ENCODE results near the gene GOLM1. TPM values are rescaled to one million over a fixed set of nuclear protein-coding genes. Genes with fewer than 3 reads are reported as not detected.

Gene GOLM1
- total RNA-seq, 2 donors from 2014 or later: 1.2 to 2.7 TPM

DNA sequence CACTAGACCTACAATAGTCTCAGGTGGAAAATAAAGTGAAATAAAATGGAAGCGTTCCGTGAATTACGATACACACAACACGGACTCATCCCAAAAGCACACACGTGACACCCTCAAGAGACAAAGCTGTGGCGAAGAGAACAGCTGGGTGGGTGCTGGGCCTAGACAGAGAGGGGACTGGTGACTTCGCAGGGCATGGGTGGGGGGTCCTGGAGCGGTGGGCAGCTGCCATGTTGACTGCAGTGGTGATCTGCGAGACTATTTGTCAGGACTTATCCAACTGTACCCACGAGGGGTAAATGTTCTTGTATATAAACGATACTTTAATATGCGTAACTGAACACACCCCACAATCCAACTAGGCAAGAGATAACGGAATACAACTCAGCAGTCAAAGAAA, 52.0 kb downstream of the GOLM1 start:
- Mint-ChIP-seq H3K27me3 (ENCODE audit: low read depth) (no peaks in the 10 kb centered on the region), H3K4me3 (no peak overlapping the region), H3K4me1 (ENCODE audit: low read depth) (no peaks in the 10 kb centered on the region), H3K27ac (no peak overlapping the region), H3K36me3 (ENCODE audit: insufficient read depth in 2 of 2) (no peaks in the 10 kb centered on the region), H3K9me3 (peaks cover 0 to 2% of the 10 kb centered on the region in 2 donors)
- DNase-seq: no peak
- no peak for ATAC-seq (replicated peaks in 1 of 2)

GRCh38 chr9:86046930-86047341, 52.4 kb downstream of the GOLM1 start:
- Mint-ChIP-seq H3K27me3 (ENCODE audit: low read depth) (no peaks in the 10 kb centered on the region), H3K4me3 (no peak overlapping the region), H3K27ac (no peak overlapping the region), H3K36me3 (ENCODE audit: insufficient read depth in 2 of 2) (no peaks in the 10 kb centered on the region), H3K9me3 (peaks cover 0 to 2% of the 10 kb centered on the region in 2 donors), H3K4me1 (ENCODE audit: low read depth) (no peaks in the 10 kb centered on the region)
- DNase-seq (no peak), ATAC-seq (replicated peaks in 1 of 2) (no peak)

DNA sequence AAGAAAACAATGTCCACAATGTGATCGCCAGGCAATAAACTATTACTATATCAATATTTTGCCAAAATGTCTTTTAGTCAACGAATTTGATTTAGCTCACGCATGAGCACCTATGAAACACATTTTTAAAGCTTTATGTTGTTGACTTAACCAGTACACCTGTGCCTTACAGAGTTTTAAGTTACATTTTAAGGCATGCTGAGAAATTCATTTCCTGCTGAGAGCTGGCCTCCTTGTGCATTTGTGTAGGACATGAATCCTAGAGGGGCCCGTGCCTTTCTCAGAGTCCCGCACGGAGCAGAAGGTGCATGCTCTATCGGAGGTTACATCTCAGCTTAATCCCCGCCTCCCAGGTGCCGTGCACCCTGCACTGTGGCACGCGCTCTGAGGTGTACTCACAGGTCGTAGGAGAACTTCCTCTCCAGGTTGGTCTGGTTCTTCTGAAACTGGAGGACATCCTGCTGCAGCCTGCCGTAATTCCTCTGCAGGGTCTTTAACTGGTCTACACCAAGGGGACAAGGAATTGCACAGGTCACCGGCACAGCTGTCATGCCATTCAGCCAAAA, 53.2 kb downstream of the GOLM1 start:
- ATAC-seq (replicated peaks in 1 of 2) (no peak), DNase-seq (no peak)
- no peak overlapping the region for H3K27ac Mint-ChIP-seq
- no peaks in the 10 kb centered on the region for H3K4me1 Mint-ChIP-seq (ENCODE audit: low read depth)
- H3K9me3 Mint-ChIP-seq: peaks cover 0 to 2% of the 10 kb centered on the region in 2 donors
- no peak overlapping the region for H3K4me3 Mint-ChIP-seq
- H3K27me3 Mint-ChIP-seq (ENCODE audit: low read depth): no peaks in the 10 kb centered on the region
- no peaks in the 10 kb centered on the region for H3K36me3 Mint-ChIP-seq (ENCODE audit: insufficient read depth in 2 of 2)

DNA sequence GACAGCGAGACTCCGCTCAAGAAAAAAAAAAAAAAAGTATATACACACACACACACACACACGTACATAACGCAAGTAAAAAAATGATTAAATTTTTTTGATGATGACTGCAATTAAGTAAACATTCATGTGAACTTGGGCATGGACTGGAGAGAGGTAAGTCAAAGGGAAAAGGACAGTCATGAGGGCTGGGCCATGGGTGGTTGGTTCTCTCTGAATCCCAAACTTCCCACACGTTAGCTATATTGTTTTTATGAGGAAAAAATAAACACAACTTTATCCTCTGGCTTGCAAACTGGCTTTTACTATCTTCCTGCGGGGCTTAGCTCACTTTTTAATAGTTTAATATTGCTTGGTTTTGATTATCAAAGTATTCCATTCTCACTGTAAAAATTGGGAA, 53.7 kb downstream of the GOLM1 start:
- no peaks in the 10 kb centered on the region for H3K4me1 Mint-ChIP-seq (ENCODE audit: low read depth)
- no peak for ATAC-seq (replicated peaks in 1 of 2)
- H3K27me3 Mint-ChIP-seq (ENCODE audit: low read depth): no peaks in the 10 kb centered on the region

DNA sequence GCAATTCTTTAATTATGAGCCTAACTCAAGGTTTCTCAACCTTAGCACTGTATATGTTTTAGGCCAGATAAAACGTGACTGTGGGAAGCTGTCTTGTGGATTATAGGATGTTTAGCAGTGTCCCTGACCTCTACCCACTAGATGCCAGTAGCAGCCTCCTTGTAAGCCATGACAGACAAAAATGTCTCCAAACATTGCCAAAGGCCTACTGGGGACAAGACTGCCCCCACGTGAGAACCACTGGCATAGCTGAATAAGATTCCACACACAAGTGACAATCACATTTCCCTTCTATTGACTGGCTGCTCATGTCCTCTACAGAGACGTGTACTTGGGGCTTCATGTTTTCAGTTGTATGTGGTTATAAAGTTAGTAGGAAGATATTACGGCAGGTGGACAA, 55.4 kb downstream of the GOLM1 start:
- ATAC-seq (replicated peaks in 1 of 2): no peak
- no peak overlapping the region for H3K27ac Mint-ChIP-seq
- no peak overlapping the region for H3K4me3 Mint-ChIP-seq
- no peak for DNase-seq
- peaks cover 0 to 2% of the 10 kb centered on the region in 2 donors for H3K9me3 Mint-ChIP-seq
- no peaks in the 10 kb centered on the region for H3K27me3 Mint-ChIP-seq (ENCODE audit: low read depth)
- H3K4me1 Mint-ChIP-seq (ENCODE audit: low read depth): no peaks in the 10 kb centered on the region
- H3K36me3 Mint-ChIP-seq (ENCODE audit: insufficient read depth in 2 of 2): no peaks in the 10 kb centered on the region

More for the DNA sequence above, 53.7 kb downstream of the GOLM1 start:
- DNase-seq: no peak
- Mint-ChIP-seq H3K4me3 (no peak overlapping the region), H3K9me3 (peaks cover 0 to 2% of the 10 kb centered on the region in 2 donors), H3K36me3 (ENCODE audit: insufficient read depth in 2 of 2) (no peaks in the 10 kb centered on the region), H3K27ac (no peak overlapping the region)

DNA sequence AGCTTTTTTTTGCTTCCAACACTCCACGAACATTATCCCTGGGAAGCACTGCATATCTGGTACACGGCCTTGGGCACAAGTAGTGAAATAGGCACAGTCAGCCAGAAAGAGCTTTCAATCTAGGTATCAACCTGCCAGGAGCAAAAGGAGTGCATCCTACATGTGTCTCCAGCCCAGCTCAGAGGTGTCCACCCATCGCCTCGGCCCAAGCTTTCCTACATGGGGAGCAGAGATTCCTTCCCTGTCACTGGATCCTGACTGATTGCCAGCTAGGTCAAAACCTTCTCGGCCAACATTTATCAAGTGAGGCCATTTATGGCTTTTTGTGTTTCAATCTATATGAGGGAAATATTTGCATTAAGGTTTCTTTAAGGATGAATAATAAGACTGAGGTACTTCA, 55.8 kb downstream of the GOLM1 start:
- H3K9me3 Mint-ChIP-seq: peaks cover 0 to 2% of the 10 kb centered on the region in 2 donors
- H3K4me3 Mint-ChIP-seq: no peak overlapping the region
- no peaks in the 10 kb centered on the region for H3K27me3 Mint-ChIP-seq (ENCODE audit: low read depth)
- ATAC-seq (replicated peaks in 1 of 2): no peak
- no peak for DNase-seq
- H3K36me3 Mint-ChIP-seq (ENCODE audit: insufficient read depth in 2 of 2): no peaks in the 10 kb centered on the region
- H3K4me1 Mint-ChIP-seq (ENCODE audit: low read depth): no peaks in the 10 kb centered on the region
- H3K27ac Mint-ChIP-seq: no peak overlapping the region

GRCh38 chr9:86042199-86042978, 57.0 kb downstream of the GOLM1 start:
- no peak overlapping the region for H3K4me3 Mint-ChIP-seq

DNA sequence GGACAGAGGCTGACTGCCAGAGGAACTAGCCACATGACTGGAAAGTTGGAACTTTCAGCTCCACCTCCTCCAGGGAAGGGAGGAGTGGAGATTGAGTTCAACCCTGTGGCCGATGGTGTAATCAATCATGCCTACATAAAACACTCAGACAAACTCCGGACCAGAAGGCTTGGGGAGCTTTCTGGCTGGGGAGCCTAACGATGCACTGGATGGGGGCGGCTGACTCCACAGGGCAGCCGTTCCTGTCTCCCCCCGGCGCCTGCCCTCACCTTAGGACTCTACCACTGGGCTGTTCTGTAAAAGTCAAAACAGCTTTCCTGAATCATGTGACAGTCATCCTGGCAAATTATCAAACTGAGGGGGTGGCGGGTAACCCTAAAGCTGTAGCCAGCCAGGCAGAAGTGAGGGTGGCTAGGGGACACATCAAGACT, 58.0 kb downstream of the GOLM1 start:
- ATAC-seq (replicated peaks in 1 of 2) (no peak), DNase-seq (no peak)
- Mint-ChIP-seq H3K4me1 (ENCODE audit: low read depth) (no peaks in the 10 kb centered on the region), H3K27ac (no peak overlapping the region), H3K27me3 (ENCODE audit: low read depth) (no peaks in the 10 kb centered on the region), H3K36me3 (ENCODE audit: insufficient read depth in 2 of 2) (no peaks in the 10 kb centered on the region), H3K4me3 (no peak overlapping the region), H3K9me3 (no peaks in the 10 kb centered on the region)

More at GRCh38 chr9:86042199-86042978, 57.0 kb downstream of the GOLM1 start:
- DNase-seq: no peak
- no peak overlapping the region for H3K27ac Mint-ChIP-seq
- no peaks in the 10 kb centered on the region for H3K36me3 Mint-ChIP-seq (ENCODE audit: insufficient read depth in 2 of 2)
- no peaks in the 10 kb centered on the region for H3K9me3 Mint-ChIP-seq
- no peaks in the 10 kb centered on the region for H3K27me3 Mint-ChIP-seq (ENCODE audit: low read depth)
- H3K4me1 Mint-ChIP-seq (ENCODE audit: low read depth): no peaks in the 10 kb centered on the region
- ATAC-seq (replicated peaks in 1 of 2): no peak

GRCh38 chr9:86040861-86041155, 58.5 kb downstream of the GOLM1 start:
- ATAC-seq (replicated peaks in 1 of 2): no peak
- Mint-ChIP-seq H3K4me3 (no peak overlapping the region), H3K36me3 (ENCODE audit: insufficient read depth in 2 of 2) (no peaks in the 10 kb centered on the region)

GRCh38 chr9:86039991-86040860, 59.1 kb downstream of the GOLM1 start:
- no peak overlapping the region for H3K27ac Mint-ChIP-seq
- no peaks in the 10 kb centered on the region for H3K36me3 Mint-ChIP-seq (ENCODE audit: insufficient read depth in 2 of 2)
- DNase-seq (no peak), ATAC-seq (replicated peaks in 1 of 2) (no peak)
- no peaks in the 10 kb centered on the region for H3K9me3 Mint-ChIP-seq
- H3K4me3 Mint-ChIP-seq: no peak overlapping the region
- no peaks in the 10 kb centered on the region for H3K4me1 Mint-ChIP-seq (ENCODE audit: low read depth)
- no peaks in the 10 kb centered on the region for H3K27me3 Mint-ChIP-seq (ENCODE audit: low read depth)

More at GRCh38 chr9:86040861-86041155, 58.5 kb downstream of the GOLM1 start:
- Mint-ChIP-seq H3K27me3 (ENCODE audit: low read depth) (no peaks in the 10 kb centered on the region), H3K4me1 (ENCODE audit: low read depth) (no peaks in the 10 kb centered on the region), H3K9me3 (no peaks in the 10 kb centered on the region), H3K27ac (no peak overlapping the region)
- no peak for DNase-seq

DNA sequence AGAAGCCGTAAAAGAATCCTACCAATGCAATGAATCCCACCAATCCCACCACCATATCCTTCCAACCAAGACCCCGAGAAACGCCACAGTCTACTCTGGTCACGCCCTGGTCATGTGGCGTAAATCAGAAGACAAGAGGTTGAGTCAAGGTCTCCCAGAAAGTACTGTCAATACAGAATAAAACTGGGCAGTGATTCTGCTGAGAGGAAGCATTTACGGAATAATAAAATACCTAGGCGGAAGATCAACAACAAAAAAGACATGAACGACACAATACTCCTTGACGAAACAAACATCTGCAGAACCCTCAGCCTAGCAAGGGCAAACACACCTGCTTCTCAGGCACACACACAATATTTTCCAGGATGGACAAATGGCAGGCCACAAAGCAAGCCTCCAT, 62.8 kb downstream of the GOLM1 start:
- no peak overlapping the region for H3K27ac Mint-ChIP-seq
- no peaks in the 10 kb centered on the region for H3K9me3 Mint-ChIP-seq
- DNase-seq (no peak), ATAC-seq (replicated peaks in 1 of 2) (no peak)
- no peak overlapping the region for H3K4me3 Mint-ChIP-seq
- no peaks in the 10 kb centered on the region for H3K4me1 Mint-ChIP-seq (ENCODE audit: low read depth)
- H3K36me3 Mint-ChIP-seq (ENCODE audit: insufficient read depth in 2 of 2): peaks cover 0 to 3% of the 10 kb centered on the region in 2 donors
- H3K27me3 Mint-ChIP-seq (ENCODE audit: low read depth): no peaks in the 10 kb centered on the region

DNA sequence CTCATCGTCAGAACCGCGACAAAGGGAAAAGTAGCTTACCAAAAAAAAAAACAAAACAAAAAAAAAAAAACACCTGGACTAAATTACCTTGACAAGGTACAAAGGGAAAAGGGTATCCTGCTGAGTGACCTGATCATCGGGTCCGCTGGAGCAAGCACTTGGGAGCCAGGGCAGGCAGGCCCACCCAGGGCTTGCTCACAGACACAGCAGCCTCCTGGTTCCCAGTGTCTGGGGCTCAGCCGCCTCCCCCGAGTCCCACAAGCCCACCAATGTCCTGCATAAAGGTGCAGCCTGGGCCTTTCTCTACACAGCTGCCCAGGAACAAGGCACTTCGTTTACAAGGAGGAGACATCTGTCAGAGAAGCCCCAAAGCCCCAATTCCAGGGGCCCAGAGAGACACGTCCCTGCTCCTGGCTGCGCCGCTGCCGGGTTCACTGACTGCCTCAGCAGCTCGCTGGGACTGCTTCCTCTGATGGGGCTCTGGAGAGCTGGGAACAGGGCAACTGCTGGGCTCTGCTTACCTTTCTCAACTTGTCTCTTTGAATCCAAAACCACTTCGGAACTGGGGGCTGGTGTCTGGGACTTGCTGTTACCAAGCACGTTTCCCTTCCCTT, 63.4 kb downstream of the GOLM1 start:
- no peaks in the 10 kb centered on the region for H3K9me3 Mint-ChIP-seq
- H3K27ac Mint-ChIP-seq: no peak overlapping the region
- DNase-seq (no peak), ATAC-seq (replicated peaks in 1 of 2) (no peak)
- H3K36me3 Mint-ChIP-seq (ENCODE audit: insufficient read depth in 2 of 2): peaks cover 0 to 3% of the 10 kb centered on the region in 2 donors
- H3K27me3 Mint-ChIP-seq (ENCODE audit: low read depth): no peaks in the 10 kb centered on the region
- H3K4me1 Mint-ChIP-seq (ENCODE audit: low read depth): no peaks in the 10 kb centered on the region
- no peak overlapping the region for H3K4me3 Mint-ChIP-seq
